SH-SY5Y (cell line): Measurements from ENCODE around the gene CALB2.

Experiments
- GATA2 ChIP-seq: IDR thresholded peaks from 2 replicates; pipeline ENCODE4 v1.6.1; 2011; ENCODE audit warnings: mild to moderate bottlenecking, low read depth, low read length
- GATA3 ChIP-seq: IDR thresholded peaks from 2 replicates; pipeline ENCODE4 v1.6.1; 2011; ENCODE audit warnings: low read depth, mild to moderate bottlenecking, low read length, moderate library complexity

- TF ChIP-seq GATA2 (no peak), GATA3 (no peak)
These were observed 68.5 kb downstream of the CALB2 start for GRCh38 chr16:71426880-71427615.
